Measurements from ENCODE around the gene FAM9C.
"Not testable (repeated sequence)": the region's sequence is repeated elsewhere in the genome, so short reads cannot be mapped to it uniquely, and the experiment has no call there.

Gene FAM9C

DNA sequence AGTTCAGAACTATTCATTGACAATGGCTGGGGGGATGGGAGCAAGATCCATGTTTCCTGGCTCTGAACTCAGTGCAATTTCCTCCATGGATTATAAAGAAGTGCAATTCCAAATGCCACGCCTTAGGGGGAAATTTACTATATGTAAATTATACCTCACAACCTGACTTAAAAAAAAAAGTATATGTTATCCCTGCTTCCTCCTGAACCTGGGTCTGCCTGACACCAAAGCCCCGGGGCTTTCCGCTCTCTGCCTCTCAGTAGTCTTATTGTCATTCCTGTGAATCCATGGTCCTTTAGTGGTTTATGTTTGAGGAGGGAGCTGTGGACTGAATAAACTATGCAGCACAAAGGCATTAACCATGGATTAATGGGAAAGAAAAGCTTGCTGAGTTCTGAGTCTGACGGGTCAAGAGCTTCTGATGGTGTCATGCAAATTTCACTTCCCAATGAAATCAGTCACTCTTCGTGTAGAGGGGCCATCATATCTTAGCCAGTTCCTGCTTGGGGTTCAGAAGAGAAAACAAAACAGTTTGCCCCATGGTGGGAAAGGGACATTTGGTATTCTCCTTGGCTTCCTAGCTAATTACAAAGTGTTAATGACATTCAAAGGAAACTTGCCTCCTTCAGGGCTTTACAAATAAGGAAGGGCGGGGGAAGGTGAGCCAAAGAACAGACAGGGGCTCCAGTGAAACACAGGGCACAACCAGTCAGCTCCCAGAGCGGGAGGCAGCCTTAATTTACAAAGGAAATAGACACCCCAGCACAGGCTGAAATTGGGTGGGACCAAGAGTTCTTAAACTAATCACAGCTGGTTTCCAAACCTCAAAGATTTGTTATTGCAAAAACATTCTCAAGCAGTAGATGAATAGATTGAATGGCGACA, 14.3 kb downstream of the FAM9C start:
- DNase-seq = no peak

DNA sequence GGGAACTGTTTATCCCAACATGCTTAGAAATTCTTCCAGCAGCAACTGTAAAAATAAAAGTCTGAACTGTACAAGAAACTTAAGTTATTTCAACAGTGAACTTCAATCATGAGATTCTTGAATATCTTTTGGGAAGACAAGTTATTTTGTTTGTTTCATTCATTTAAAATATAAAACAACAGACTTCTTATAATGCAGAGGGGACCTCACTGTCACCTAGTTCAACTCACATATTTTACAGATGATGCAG, 14.9 kb downstream of the FAM9C start:
- no peak for DNase-seq

DNA sequence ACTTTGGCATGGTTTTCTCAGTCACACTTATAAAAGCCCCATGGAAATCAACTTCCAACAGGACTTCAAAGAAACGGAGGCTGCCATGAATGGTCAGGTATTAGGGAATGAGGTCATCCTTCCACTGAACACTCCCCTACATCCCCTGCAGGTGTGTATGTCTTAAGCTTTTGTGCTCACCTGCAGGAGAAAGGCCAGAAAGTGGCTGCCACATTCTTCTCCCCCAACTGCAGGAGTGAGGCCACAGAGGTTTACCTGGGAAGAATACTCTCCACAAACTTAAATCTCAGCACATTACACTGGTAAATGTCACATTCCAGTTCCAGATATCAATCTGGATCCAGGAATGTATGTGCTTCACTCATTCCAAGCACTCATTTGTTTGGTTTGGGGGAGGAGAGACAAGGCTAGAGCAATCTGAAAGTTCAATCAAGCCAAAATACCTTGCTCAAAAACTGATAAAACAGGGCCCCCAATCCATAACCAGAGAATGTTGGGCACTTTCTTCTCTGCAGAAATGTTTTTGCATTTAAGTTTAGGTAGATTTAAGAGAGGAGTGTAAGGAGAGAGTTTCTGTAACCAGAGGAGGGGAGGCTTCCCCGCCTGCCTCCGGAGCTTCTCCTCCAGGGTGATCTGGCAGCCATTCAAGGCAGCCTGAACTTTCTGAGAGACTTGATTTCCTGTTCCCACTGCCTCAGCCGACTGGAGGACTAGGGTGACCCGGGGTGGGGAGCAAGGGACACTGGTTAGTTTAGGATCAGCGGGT, 15.4 kb downstream of the FAM9C start:
- DNase-seq = no peak

DNA sequence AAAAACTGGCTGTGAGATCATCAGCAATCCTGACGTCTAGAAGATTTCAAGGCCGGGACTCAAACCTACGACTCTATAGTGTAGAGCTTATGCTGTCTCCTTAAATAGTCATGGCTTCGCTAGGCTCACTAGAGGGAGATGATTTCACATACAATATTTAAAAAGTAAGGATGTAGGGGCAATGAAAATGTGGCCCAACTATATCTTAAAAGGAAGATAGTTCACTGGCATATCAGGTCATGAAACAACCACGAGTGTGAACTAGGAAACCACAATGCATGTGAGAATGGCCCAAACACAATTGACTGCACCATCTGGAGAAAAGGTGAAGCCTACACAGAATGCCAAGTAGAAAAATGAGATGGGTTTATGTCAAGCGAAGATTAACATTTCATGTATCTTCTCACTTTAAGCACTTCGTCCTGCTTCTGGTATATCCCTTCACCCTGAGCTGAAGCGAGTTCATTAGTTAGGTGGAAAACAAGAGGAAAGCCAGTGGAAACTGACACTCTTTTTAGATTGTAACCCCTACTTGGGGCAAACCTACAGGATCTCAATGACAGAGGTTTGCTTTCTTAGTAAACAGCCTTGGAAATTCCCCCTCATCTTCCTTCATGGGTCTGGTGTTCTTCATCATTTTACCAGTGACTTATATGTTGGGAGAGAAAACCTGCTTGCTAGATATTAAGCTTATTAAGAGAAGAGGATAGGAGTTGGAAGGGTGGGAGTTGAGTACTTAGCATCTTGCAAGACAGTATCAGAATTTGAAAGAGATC, 17.4 kb downstream of the FAM9C start:
- DNase-seq = no peak

DNA sequence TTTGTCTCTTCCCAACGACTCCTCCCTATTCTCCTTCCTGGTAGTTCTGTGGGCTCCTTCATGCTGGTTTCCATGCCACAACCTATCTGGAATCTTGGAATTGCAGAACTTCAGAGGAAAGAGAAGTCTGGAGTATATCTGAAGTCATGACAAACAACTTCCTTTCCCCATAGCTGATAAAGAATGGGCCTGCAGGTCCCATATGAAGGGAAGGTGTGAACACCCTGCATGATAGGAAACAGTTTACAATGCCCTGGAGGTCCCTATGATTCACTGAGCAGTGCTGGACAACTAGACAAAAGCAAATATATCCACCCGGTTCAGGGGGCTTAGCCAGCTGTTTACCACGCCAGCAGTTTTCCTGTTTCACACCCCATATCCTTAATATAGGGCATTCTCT, 19.4 kb downstream of the FAM9C start:
- no peak for DNase-seq

DNA sequence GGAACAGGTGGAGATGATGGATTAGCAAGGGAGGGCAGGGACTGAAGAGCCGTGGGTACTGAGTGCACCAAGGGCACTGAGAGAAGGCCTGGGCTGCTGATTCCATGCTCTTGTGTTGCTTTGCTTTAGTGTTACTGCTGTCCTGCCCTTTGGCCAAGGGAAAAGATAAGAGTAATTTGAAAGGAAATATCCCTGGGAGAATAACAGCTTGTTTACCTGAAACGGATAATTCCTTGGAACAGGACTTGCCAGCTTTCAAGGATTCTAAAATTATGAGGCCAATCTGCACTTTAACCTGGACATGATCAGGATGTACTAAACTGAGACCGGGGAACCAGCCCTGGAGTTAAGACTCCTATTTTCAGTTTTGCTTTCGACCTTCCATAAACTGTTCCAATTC, 20.4 kb downstream of the FAM9C start:
- no peak for DNase-seq

GRCh38 chrX:13023567-13023966, 20.9 kb downstream of the FAM9C start:
- no peak for DNase-seq

- no peak for DNase-seq
These were observed 21.5 kb downstream of the FAM9C start for GRCh38 chrX:13022926-13023325.

- DNase-seq = not testable (repeated sequence)
These were observed 27.7 kb downstream of the FAM9C start for GRCh38 chrX:13016731-13017130.

GRCh38 chrX:13015536-13016236, 28.7 kb downstream of the FAM9C start:
- DNase-seq = no peak

GRCh38 chrX:13014111-13015096, 30.0 kb downstream of the FAM9C start:
- no peak for DNase-seq

GRCh38 chrX:13013363-13014110, 30.9 kb downstream of the FAM9C start:
- DNase-seq = no peak

GRCh38 chrX:13010546-13010945, 33.9 kb downstream of the FAM9C start:
- DNase-seq = no peak

- no peak for DNase-seq
These were observed 34.6 kb downstream of the FAM9C start for GRCh38 chrX:13009844-13010243.

DNA sequence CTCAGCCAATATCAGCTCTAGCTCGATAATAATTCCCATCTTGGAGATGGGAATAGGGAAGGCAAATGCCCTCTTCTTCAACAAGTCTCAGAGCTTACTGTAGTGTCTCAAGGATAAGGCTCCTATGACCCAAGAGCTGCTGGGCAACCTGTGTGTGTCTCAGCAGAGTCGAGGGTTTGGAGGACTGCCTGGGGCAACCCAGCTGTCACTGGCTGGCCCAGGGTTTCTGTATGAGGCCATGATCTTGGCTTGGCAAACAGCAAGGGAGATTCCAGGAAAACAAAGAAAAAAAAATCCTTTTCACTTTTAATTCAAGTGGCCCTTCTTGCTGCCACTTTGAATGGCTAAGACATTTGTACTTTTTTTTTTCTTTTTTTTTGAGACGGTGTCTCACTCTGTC, 35.1 kb downstream of the FAM9C start:
- no peak for DNase-seq

DNA sequence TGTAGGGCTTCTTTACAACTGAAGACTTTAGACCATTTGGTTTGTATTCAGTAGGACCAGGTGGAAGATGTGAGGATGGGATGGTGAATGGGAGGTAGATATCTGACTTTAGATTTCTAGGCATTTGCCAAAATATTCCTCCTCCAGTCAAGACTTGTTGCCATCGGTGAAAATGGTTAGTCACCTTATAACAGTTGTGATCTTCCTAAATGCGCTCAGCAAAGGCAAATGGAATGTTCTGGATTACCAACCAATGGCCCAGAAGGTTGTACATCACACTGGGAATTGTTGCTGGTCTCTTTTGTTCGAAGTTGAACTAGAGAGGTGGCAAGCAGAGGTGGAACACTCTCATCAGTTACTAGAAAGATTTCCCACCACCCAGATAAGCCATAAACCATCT, 35.6 kb downstream of the FAM9C start:
- DNase-seq = no peak

DNA sequence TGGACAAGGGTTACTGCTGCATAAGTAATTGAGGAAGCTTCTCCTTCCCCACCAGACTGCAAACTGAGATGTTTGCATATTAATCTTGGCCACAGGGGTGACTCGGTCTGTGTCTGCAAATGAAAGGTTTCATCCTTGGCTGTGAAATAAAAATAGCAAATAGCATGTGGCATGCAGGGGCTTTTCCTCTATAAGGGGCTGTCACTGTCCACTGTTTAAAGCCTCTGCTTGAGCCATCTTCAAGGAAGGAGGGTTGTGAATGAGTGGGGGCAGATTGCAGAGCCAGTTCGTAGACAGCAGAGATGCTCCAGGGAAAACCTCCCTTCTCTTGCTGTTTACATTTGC, 36.3 kb downstream of the FAM9C start:
- DNase-seq = no peak

DNA sequence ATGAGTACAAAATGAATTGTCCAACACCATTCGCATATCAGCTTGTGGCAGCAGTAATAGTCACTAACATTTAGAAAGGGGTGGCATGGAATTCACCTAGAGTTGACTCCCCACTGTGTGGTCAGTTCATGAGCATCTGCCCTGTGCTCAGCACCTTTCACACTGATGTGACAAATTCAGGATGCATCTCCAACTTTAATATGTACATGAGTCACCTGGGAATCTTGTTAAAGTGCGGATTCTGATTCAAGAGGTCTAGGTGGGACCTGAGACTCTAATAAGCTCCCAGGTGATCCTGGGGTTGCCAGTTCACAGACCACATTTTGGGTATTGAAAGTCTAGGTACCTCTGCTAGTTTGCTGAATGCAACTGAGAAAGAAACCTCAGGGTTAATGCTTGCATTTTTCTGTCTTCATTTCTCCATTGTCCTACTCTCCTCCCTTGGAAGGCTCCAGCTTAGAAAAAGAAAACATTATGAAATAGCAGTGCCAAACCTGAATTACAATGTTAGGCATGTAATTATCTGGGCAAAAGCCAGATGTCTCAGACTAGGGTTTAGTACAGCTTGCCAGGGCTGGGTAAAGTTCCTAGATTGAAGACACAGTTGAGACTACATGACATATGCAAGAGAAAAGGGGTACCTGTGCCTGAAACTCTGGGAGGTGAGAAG, 36.8 kb downstream of the FAM9C start:
- no peak for DNase-seq

DNA sequence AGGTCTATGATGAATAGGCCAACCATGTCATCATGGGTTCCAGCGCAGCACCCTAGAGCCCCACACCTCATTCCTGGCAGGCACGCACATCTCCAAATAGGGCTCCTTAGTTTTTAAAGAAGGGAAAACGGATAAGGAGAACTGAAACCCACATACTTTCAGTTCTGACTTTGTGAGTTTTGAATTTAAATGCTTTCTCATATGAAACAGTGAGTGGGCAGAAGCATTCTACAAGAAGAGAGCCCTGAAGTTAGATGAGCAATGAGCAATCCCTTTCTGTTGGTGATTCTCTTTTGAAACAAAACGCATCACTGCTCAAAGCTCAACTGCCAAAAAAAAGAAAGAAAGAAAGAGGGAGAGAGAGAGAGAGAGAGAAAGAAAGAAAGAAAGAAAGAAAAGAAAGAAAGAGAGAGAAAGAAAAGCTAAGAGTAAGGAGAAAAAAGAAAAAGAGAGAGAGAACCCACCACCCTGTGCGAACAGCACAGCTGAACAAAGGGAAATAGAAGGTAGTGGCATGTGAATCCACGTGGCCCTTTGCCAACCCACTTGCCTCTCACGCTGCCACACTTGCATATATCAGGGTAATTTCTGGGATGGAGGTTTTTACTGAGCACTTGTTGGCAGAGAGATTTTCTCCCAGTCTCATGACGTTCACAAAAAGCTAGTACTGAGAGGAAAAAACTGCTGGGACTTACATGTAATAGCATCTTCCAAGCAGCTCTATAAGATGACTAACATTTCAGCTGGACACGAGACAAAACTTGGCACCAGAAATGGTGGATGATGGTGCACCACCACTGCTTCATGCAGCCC, 38.6 kb downstream of the FAM9C start:
- no peak for DNase-seq

All from activated CD4-positive, alpha-beta T cell treated with anti-CD3 and anti-CD28 coated beads for 1 hour (primary cell).